Cardiac fibroblast (primary cell): ENCODE results near the gene BBS12.
"Not testable (repeated sequence)": the region's sequence is repeated elsewhere in the genome, so short reads cannot be mapped to it uniquely, and the experiment has no call there.

Experiments used
- DNase-seq, 2 donors: peaks; one replicate each; pipeline versions ENCODE4 v3.0.0 to v3.0.0-alpha.2; 2010; ENCODE audit warnings: low read depth in 2 of 2
- H3K4me3 ChIP-seq, 2 donors: replicated peaks in 1 of 2; 1 replicate in 1 of 2; 2 replicates in 1 of 2; pipeline ENCODE4 v1.5.1; 2011; ENCODE audit warnings: low read depth in 2 of 2, low read length in 2 of 2, mild to moderate bottlenecking in 2 of 2, moderate library complexity in 1 of 2
- CTCF ChIP-seq: IDR thresholded peaks from one replicate; pipeline ENCODE4 v1.5.1; 2011; ENCODE audit warnings: low read depth, mild to moderate bottlenecking, low read length, inconsistent platforms

BBS12 gene

GRCh38 chr4:122785099-122785498 is 52.6 kb downstream of the BBS12 start:
- TF ChIP-seq CTCF: no peak
- no peak for DNase-seq
- no peak overlapping the region for H3K4me3 ChIP-seq

GRCh38 chr4:122786296-122786695 is 53.8 kb downstream of the BBS12 start:
- not testable (repeated sequence) for H3K4me3 ChIP-seq, DNase-seq

- DNase-seq, H3K4me3 ChIP-seq: not testable (repeated sequence)
Measured at GRCh38 chr4:122786920-122787319, 54.4 kb downstream of the BBS12 start.

GRCh38 chr4:122787940-122788339 is 55.4 kb downstream of the BBS12 start:
- DNase-seq: peak in 1 of 2 donors; percentile 71
- TF ChIP-seq CTCF: no peak

GRCh38 chr4:122788935-122789334 is 56.4 kb downstream of the BBS12 start:
- no peak for DNase-seq
- no peak for TF ChIP-seq CTCF
- no peak overlapping the region for H3K4me3 ChIP-seq

More at GRCh38 chr4:122787940-122788339, 55.4 kb downstream of the BBS12 start:
- no peak overlapping the region for H3K4me3 ChIP-seq

GRCh38 chr4:122793811-122794210 is 61.3 kb downstream of the BBS12 start:
- TF ChIP-seq CTCF: no peak

More at GRCh38 chr4:122793811-122794210, 61.3 kb downstream of the BBS12 start:
- H3K4me3 ChIP-seq: no peak overlapping the region
- no peak for DNase-seq
